HG03175 (cell line): ENCODE data around the gene FOXRED1.
A peak's percentile ranks its signal among the peaks of the same experiment; 100 is the strongest.
"Not testable (repeated sequence)": the region's sequence is repeated elsewhere in the genome, so short reads cannot be mapped to it uniquely, and the experiment has no call there.

ENCODE experiments used
- ATAC-seq: cut with Tn5 transposase; IDR thresholded peaks from one replicate; pipeline ENCODE4 v1.9.1; 2021; ENCODE audit warnings: mild to moderate bottlenecking, moderate library complexity; ENCODE audit not compliant: unreplicated experiment

FOXRED1 gene

DNA sequence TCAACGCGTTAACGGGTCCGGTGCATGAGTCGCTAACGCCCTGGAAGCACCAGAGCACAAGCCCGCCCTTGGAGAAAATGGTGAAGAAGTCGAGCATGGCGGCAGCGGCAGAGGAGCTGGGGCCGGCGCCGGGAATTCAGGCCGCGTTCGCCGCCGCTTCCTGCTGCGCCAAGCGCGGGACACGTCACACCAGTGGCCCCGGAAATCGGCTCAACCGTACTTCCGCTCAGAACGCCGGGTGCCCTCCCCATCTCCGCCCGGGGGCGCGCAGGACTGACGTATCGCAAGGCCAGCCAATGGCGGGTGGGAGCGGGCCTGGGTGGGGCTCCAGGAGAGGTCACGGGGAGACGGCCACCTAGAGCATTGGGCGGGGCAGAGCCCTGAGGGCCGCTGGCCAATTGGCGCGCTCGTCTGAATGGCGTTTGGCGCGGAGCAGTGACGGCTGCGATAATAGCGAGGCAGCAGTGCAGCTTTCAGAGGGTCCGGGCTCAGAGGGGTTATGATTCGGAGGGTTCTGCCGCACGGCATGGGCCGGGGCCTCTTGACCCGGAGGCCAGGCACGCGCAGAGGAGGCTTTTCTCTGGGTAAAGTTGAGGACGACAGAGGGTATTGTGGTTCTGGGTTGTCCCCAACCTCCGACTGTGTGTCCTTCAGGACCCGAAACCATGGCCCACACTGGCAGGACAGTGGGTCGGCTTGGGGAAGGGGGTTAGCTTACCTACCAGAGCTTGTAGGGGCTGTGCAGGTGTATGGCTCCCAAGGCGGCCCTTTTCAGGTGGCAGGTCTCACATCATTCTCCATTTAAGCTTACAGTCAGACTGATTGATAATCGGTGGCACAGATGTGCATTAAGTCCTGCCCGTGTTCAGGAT is at the start of gene FOXRED1, which contains the start of gene SRPRA:
Gene FOXRED1, plus strand, starts transcription at position 447 of the 872 bp plus-strand sequence. Its CDS starts 53 bp downstream, at position 500.
Gene SRPRA, minus strand, starts transcription at position 188 of the 872 bp plus-strand sequence. Its CDS starts 91 bp downstream, at position 97.
- ATAC-seq = peak; percentile 99

DNA sequence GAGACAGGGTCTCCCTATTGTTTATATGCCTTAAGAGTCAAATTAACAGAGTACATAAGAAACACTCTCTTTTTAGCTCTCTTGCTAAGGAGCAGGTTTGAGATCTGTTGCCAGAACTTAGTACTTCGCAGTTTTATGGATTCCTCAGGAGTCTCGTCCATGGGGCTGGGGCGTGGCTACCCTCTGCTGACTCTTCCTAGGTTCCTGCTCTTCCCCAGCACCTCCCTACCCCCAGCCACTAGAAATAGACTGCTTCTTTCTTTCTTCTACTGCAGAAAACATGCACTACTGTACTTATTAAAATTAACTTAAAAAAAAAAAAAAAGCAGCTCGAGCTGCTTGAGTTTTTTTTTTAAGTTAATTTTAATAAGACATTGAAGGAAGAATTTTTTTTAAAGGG is 49.4 kb upstream of the FOXRED1 start:
- no peak for ATAC-seq

- ATAC-seq = no peak
These were observed 44.2 kb upstream of the FOXRED1 start for GRCh38 chr11:126224647-126225294.

DNA sequence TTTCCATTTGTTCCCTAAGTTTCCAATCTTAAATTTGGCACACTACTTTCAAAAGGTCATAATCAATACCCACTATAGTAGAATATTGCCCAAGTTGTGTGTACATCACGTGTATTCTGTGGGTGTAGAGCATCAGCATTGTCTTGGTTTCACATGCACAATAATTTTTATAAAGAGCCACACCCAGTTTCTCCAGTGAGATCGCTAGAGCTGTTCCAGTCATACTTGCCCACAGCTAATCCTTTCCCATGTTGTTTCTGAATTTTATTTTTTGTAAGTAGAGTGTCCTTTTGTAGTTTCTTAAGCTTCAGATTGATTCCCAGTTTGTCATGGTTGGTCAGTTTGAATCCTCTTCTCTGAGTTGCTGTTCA is 43.7 kb upstream of the FOXRED1 start:
- ATAC-seq = no peak

DNA sequence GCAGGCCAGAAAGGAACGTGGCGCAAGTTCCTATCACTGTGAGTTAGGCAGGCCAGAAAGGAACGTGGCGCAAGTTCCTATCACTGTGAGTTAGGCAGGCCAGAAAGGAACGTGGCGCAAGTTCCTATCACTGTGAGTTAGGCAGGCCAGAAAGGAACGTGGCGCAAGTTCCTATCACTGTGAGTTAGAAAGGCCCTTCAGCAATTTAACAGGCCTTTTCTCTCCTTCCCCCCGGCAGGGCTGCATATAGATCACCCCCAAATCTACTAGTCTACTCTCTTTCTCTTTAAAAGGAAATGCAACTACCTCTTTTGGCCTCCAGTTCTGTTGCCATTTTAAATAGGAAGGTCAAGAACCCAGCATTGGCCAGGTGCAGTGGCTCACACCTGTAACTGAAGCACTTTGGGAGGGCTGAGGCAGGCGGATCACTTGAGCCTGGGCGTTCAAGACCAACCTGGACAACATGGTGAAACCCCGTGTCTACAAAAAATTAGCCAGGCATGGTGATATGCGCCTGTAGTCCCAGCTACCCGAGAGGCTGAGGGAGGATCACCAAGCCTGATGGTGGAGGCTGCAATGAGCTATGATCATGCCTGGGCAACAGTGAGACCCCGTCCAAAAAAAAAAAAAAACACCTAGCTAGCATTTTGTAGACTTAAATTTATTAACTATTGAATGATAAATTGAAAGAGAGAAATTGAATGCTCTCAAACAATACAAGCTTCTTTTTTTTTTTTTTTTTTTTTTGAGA is 42.4 kb upstream of the FOXRED1 start:
- ATAC-seq = no peak

GRCh38 chr11:126229858-126230540 is 39.0 kb upstream of the FOXRED1 start:
- no peak for ATAC-seq

DNA sequence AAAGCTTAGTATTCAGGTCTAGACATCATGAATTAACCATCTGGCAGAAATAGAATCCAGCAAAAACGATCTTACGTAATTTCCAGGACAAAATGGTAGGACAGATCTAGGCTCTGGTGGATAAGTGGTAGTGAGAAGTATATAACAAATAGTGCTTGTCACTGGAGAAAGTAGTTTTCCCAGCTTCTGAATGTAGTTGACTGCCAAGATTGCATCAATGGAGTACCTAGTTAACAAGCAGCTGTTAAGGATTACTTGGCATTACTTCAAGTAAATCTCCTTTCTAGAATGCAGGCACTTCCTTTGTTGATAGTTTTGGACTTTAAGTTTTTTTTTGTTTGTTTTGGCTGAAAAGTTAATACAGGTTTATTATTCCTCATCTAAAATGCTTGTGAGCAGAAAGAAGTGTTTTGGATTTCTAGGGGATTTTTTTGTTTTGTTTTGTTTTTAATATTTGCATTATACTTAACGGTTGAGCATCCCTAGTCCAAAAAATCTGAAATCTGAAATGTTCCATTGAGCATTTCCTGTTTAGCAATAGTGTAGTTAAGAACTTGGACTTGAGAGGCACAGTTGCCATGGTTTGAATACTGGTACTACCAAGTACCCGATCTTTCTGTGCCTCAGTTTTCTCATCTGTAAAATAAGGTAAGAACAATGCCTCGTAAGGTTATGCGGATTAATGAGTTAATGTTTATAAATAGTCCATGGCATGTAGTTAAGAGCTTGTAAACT is 37.1 kb upstream of the FOXRED1 start:
- no peak for ATAC-seq

DNA sequence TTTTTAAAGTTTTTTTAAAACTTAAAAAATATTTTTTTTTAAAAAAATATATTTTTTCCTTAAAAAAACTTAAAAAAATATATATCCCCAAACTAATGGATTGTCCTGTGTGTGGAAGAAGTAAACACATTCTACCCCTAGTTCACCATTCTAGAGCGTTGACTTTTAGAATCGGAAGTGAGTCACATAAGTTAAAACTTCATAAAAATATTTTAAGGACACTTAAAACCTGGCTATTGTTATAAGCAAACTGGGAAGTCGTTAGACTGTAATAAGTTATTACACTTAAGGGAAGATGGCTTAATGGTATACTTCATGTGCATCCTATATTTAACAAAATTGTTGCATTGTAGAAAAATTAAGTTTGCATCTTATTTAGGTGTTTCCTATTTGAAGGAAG is 36.3 kb upstream of the FOXRED1 start:
- no peak for ATAC-seq

GRCh38 chr11:126233391-126233790 is 35.6 kb upstream of the FOXRED1 start:
- ATAC-seq = no peak

DNA sequence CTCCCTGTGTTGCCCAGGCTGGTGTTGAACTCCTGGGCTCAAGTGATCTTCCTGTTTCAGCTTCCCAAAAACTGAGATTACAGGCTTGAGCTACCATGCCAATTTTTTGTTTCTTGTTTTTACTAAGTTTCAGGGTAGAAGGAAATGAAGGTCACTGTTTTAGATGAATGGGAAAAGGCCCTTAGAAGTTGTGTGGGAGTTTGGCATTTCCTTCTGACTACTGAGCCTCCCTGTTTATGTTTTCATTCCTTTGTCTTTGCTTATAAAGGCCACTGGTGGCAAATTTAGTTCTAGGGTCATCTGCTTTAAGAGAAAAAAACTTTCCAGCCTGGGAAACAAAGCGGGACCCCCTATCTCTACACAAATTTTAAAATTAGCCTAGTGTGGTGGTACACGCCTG is 22.3 kb upstream of the FOXRED1 start:
- ATAC-seq = no peak

DNA sequence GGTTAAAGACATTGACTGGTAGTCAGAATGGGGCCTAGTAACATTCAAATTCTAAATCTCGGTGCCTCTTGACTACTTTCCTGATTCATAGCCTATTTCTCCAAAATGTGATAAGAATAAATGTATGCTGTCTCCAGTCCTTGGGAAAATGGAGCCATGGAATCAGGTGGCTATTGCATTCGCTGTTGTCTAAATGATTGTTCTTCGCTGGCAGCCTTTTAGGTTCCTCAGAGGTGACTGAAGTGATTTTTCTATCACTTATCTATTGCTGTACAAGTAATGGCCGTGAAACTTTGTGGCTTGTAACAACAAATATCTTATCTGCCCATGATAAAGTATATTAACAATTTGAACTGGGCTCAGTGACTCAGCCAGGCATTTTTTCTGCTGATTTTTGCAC is 15.7 kb upstream of the FOXRED1 start:
- ATAC-seq = no peak

DNA sequence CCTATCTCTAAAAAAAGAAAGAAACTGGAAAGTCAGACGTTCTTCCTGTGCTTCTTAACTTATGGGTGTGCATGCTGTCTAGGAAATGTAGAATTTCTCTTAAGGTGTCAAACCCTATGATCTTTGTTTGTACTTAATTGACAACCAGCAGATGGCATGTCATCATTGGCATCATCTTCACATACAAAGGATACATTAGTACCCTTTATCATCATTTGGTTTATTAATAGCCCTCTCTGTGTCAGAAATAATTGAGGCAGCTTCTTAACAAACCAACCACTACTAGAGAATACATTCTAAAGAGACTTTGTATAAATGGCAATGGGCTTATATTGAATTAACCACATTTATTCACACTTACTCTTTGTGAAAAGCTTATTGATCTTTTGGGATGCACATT is 14.1 kb upstream of the FOXRED1 start:
- ATAC-seq = no peak

- ATAC-seq = not testable (repeated sequence)
These were observed 13.4 kb upstream of the FOXRED1 start for GRCh38 chr11:126255507-126255906.

DNA sequence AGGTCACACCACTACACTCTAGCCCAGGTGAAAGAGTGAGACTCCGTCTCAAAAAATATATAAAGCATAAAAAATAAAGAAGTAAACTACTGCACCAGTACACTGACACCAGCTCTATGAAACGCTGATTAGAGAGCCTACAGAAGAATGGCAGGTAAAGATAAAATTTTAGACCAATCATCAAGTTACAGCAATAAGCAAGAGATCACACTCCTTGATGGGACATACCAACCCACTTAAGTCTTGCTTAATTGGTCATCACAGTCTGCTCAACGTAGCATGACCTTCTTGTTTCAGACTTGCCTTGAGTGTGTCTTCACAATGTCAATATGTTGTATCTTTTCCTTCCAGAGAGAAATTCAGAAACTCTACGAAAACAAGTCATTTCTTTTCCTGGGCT is 12.7 kb upstream of the FOXRED1 start:
- no peak for ATAC-seq

DNA sequence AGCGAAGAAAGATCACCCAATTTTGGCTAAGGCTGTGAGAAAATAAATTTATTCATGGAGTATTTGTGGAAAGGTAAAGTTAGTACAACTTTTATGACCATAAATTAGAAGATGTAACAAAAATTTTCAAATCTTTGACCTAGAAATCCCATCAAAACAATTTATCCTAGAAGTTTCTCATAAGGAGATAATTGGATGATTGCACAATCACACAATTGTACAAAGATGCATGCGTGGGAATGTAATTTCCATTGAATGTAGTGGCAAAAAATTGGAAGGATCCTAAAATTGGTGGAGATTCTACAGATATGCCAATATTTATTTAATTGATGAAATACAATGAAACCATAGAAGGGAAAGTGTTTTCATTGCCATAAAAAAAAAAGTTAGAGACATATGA is 11.8 kb upstream of the FOXRED1 start:
- no peak for ATAC-seq

GRCh38 chr11:126257764-126258163 is 11.2 kb upstream of the FOXRED1 start:
- ATAC-seq = no peak

- no peak for ATAC-seq
These were observed 6.7 kb upstream of the FOXRED1 start for GRCh38 chr11:126262216-126262615.

DNA sequence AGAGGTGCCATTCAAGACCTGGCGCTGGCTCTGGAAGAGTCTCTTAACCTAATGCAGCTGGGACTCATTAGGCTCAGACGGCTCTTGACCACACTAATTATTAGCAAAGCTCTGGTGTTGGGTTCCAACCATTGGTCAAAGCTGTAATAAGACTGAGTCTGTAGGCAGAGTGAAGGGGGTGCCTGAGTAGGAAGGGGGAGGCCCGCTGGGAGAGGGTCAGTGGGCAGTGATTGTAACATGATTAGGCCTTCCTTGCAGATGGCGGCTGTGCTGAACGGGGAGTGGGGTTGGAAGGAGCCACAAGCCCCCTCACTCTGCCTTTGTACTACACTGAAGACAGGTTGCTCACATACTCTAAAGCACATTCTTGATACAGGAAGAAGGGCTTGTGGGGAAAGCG is 5.5 kb upstream of the FOXRED1 start:
- no peak for ATAC-seq

GRCh38 chr11:126265811-126266210 is 3.1 kb upstream of the FOXRED1 start:
- no peak for ATAC-seq

GRCh38 chr11:126267650-126268049 is 1.3 kb upstream of the FOXRED1 start:
- no peak for ATAC-seq
